ENCODE data around the gene THAP3.

DNA sequence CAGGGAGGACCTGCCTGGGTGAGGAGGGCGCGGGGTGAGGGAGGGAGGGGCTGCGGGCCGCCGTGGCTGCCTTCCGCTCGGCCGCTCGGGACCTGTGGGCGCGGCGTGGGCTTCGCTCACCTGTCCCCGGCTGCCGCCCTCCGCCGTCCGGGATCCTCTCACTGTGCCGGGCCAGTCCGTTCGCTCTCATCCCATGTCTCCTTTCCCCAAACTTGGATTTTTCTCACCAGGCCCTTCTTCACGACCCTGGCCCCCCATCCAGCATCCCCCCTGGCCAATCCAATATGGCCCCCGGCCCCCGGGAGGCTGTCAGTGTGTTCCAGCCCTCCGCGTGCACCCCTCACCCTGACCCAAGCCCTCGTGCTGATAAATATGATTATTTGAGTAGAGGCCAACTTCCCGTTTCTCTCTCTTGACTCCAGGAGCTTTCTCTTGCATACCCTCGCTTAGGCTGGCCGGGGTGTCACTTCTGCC is 44.5 kb upstream of the THAP3 start:
- TF ChIP-seq POLR2A (IDR thresholded peaks at IDR 0.05) (no peak), POLR2AphosphoS5 (IDR thresholded peaks at IDR 0.05) (no peak)
- TF ChIP-seq, protein P1, sequence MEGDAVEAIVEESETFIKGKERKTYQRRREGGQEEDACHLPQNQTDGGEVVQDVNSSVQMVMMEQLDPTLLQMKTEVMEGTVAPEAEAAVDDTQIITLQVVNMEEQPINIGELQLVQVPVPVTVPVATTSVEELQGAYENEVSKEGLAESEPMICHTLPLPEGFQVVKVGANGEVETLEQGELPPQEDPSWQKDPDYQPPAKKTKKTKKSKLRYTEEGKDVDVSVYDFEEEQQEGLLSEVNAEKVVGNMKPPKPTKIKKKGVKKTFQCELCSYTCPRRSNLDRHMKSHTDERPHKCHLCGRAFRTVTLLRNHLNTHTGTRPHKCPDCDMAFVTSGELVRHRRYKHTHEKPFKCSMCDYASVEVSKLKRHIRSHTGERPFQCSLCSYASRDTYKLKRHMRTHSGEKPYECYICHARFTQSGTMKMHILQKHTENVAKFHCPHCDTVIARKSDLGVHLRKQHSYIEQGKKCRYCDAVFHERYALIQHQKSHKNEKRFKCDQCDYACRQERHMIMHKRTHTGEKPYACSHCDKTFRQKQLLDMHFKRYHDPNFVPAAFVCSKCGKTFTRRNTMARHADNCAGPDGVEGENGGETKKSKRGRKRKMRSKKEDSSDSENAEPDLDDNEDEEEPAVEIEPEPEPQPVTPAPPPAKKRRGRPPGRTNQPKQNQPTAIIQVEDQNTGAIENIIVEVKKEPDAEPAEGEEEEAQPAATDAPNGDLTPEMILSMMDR (IDR thresholded peaks at IDR 0.05) = no peak

Data from prostate gland (tissue), 2 donors.